ENCODE results near the gene RP9. TPM values are rescaled to one million over a fixed set of nuclear protein-coding genes. Genes with fewer than 3 reads are reported as not detected.

RP9 gene
- total and polyA plus RNA-seq, 9 of the 15 experiments (the other 6 are each of a cell fraction or from before 2014, with no cell fraction given): 10.7 to 44.8 (median 33.4) TPM

GRCh38 chr7:33128990-33129805 is 20.0 kb upstream of the RP9 start, which contains the start of gene BBS9 (continued):
- peak; percentile 87 for TF ChIP-seq RBFOX2 (IDR thresholded peaks at IDR 0.05; ENCODE audit: low read depth, low read length)
- peak; percentile 62 for TF ChIP-seq MEIS2 (IDR thresholded peaks at IDR 0.05; ENCODE audit: partially characterized antibody)
- no peak for TF ChIP-seq FOXA3 (CRISPR knock-in tag; conservative IDR thresholded peaks at IDR 0.05 in 1 of 2, IDR thresholded peaks at IDR 0.05 in 1 of 2)
- TF ChIP-seq TBP (optimal IDR thresholded peaks at IDR 0.05; ENCODE audit: low read depth, low read length): no peak
- no peak for TF ChIP-seq ZC3H8 (IDR thresholded peaks at IDR 0.05)
- no peak for TF ChIP-seq SMAD1 (IDR thresholded peaks at IDR 0.05; ENCODE audit: low read depth, low read length, partially characterized antibody)
- TF ChIP-seq ZNF263 (CRISPR knock-in tag; IDR thresholded peaks at IDR 0.05; ENCODE audit: borderline replicate concordance): no peak
- TF ChIP-seq RBM39 (optimal IDR thresholded peaks at IDR 0.05; ENCODE audit: low read depth, low read length): no peak
- TF ChIP-seq RBM25 (IDR thresholded peaks at IDR 0.05; ENCODE audit: low read depth, low read length, severe bottlenecking): no peak
- no peak; the same call in 1 of the 2 replicates for TF ChIP-seq MBD2 (IDR thresholded peaks at IDR 0.05; ENCODE audit: borderline replicate concordance, low read depth)
- TF ChIP-seq CUX1 (CRISPR knock-in tag; IDR thresholded peaks at IDR 0.05): no peak
- TF ChIP-seq SREBF1 (IDR thresholded peaks at IDR 0.05; ENCODE audit: borderline replicate concordance, low read depth, low read length): 0 out of 2 replicates have a peak, but pooled peaks have one; percentile 9
- TF ChIP-seq GATAD2B (IDR thresholded peaks at IDR 0.05; ENCODE audit: borderline replicate concordance): peak; percentile 76
- peak in 1 of 2 experiments; percentile 60; a peak in 2 of 4 replicates for TF ChIP-seq HDAC1 (IDR thresholded peaks at IDR 0.05)
- peak in 1 of 2 experiments; percentile 71; a peak in 1 of 4 replicates for TF ChIP-seq SRF (CRISPR knock-in tag; IDR thresholded peaks at IDR 0.05)
- peak; percentile 70 for TF ChIP-seq HNRNPLL (IDR thresholded peaks at IDR 0.05; ENCODE audit: low read depth, low read length, poor library complexity, severe bottlenecking)
- peak; percentile 73; the same call in 1 of the 2 replicates for TF ChIP-seq ZBTB7A (IDR thresholded peaks at IDR 0.05; ENCODE audit: borderline replicate concordance, control insufficient read depth, low read depth, low read length)
- peak; percentile 95 for TF ChIP-seq CXXC5 (CRISPR knock-in tag; IDR thresholded peaks at IDR 0.05)
- TF ChIP-seq ZNF717 (CRISPR knock-in tag; IDR thresholded peaks at IDR 0.05): no peak
- TF ChIP-seq NR1H2 (CRISPR knock-in tag; IDR thresholded peaks at IDR 0.05): no peak
- TF ChIP-seq HSF4 (CRISPR knock-in tag; IDR thresholded peaks at IDR 0.05; ENCODE audit: borderline replicate concordance): no peak
- TF ChIP-seq ZNF212 (CRISPR knock-in tag; IDR thresholded peaks at IDR 0.05): no peak
- peak; percentile 39; the same call in 1 of the 2 replicates for TF ChIP-seq ETV1 (tag; conservative IDR thresholded peaks at IDR 0.05; ENCODE audit: low read depth)
- peak; percentile 77; the same call in 1 of the 2 replicates for TF ChIP-seq XRCC5 (IDR thresholded peaks at IDR 0.05; ENCODE audit: low read depth, low read length)
